AG10803 (cell line): ENCODE data around the gene ZWILCH.

Experiments used
- DNase-seq: peaks from one replicate; pipeline ENCODE4 v3.0.0; 2010; ENCODE audit warnings: low read depth
- H3K4me3 ChIP-seq: 2 replicates; pipeline ENCODE4 v1.5.1; 2011; ENCODE audit warnings: mild to moderate bottlenecking, low read length, control low read depth
- TF ChIP-seq, protein P1 (sequence below): conservative IDR thresholded peaks from 2 replicates; pipeline ENCODE4 v1.5.1; 2011; ENCODE audit warnings: mild to moderate bottlenecking, low read length, control low read depth, inconsistent platforms

The ZWILCH gene

DNA sequence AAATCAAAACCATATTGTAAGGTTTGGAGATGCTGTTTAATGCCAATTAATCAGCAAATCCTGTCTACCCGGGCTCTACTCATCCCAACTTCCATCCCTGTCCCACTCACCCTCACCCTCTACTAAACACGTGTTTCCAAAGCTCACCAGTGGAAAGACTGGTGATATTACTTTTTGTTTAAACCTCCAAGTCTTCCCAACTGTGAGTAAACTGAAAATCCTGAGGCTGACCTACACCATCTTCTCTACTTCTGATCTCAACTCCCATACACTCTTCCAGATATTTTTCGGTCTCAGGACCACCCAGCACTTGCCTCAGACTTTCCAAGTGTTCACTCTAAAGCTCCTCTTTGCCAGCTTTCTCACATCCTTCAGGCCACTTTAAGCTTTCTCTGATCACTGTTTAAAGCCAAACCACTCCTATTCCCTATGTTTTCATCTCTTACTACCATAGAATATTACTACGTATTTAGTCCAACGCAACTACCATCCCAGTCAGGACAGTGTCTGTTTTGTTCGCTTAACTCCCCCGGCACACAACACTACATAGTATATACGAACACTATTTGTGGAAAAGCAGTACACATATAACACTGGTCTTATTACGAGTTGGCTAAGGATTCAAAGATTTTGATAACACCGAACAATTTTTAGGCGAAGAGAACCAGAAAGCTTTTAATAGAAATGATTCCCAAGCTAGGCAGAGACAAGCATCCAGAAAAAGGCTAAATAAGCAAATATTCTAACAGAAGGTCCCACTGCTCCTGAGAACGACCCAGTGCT lies 1.2 kb upstream of the ZWILCH start:
- no peak for DNase-seq
- TF ChIP-seq, protein P1, sequence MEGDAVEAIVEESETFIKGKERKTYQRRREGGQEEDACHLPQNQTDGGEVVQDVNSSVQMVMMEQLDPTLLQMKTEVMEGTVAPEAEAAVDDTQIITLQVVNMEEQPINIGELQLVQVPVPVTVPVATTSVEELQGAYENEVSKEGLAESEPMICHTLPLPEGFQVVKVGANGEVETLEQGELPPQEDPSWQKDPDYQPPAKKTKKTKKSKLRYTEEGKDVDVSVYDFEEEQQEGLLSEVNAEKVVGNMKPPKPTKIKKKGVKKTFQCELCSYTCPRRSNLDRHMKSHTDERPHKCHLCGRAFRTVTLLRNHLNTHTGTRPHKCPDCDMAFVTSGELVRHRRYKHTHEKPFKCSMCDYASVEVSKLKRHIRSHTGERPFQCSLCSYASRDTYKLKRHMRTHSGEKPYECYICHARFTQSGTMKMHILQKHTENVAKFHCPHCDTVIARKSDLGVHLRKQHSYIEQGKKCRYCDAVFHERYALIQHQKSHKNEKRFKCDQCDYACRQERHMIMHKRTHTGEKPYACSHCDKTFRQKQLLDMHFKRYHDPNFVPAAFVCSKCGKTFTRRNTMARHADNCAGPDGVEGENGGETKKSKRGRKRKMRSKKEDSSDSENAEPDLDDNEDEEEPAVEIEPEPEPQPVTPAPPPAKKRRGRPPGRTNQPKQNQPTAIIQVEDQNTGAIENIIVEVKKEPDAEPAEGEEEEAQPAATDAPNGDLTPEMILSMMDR, result no peak
- H3K4me3 ChIP-seq, result peak overlapping the region; percentile 98

DNA sequence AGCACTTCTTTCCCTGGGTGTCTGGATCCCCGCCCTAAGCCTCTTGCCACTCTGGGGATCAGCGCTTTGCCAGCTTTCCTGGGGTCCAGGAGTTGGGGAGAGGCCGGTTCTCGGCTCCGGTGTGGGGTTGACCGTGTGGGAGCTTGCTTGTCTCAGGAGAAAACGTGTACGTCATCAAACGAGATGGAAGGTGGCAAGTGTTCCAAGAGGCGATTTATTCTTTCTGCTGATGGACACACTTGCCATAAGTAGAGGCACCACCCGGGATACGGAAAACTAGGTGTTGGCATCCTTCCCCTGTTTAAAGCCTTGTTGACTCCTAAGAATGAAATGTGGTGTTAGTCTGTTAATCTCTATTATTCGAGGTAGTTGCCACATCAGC lies 295 bp downstream of the ZWILCH start:
- TF ChIP-seq, protein P1, result no peak
- H3K4me3 ChIP-seq, result peak overlapping the region; percentile 98
- peak; percentile 31 for DNase-seq

DNA sequence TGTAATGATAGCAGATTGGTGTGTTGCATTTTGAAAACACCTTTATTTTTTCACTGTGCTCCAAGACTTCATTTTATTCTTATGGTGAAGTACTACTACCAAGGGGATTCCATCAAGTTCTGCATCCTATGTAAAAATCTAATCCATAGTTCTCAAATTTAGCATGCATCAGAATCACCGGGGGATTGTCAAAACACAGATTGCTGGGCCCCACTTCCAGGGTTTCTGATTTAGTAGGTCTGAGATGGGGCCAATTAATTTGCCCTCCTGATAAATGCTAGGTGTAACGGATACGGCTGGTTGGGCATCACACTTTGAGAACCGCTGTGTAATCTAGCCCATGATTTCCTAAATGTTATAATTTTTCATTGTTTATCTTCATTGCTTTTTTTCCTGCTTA lies 692 bp downstream of the ZWILCH start:
- peak overlapping the region; percentile 98 for H3K4me3 ChIP-seq
- TF ChIP-seq, protein P1, result no peak
- DNase-seq, result no peak

DNA sequence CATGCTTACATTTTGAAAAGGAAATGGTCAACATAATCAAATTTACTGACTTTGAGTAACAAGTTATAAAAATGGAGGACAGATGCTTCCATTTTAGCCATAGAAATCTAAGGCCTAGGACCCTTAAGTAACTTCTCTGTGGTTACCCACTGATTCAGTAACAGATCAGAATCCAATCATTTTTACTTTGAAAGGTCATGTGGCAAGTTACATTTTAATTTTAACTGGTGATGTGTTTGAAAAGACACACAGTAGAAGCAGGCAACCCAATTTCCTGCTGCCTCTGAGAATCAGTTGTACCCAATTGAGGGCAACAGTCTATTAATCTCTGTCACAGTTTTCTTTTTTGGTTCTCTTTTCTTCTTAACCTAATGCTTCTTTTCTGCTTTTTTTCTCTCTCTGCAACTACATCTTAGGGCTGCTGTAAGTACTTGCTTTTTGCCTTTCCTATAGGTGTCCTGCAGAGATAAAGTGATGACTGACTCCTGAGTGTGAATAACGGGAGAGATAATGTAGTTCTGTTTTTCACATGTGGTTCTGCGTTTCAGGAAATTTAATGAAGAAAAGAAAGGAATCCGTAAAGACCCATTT lies 3.3 kb downstream of the ZWILCH start:
- TF ChIP-seq, protein P1, result no peak
- no peak overlapping the region for H3K4me3 ChIP-seq
- no peak for DNase-seq

DNA sequence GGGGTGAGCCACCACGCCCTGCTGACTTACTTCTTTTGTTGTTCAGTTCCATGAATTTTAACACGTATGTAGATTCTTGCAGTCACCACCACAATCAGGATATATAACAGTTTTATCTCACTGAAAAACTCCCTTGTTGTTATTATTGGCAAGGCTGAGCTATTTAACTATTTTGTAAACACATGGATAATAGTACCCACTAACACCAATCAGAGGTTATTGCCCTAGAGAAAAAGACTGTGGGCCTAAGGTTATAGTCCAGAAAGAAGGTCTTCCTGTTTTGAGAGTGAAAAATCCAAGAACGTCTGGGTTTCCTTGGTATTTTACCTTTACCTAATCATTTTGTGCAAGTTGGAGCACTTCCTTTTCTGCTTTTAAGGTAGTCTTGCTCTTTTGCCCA lies 9.5 kb downstream of the ZWILCH start:
- DNase-seq, result no peak
- TF ChIP-seq, protein P1, result no peak

DNA sequence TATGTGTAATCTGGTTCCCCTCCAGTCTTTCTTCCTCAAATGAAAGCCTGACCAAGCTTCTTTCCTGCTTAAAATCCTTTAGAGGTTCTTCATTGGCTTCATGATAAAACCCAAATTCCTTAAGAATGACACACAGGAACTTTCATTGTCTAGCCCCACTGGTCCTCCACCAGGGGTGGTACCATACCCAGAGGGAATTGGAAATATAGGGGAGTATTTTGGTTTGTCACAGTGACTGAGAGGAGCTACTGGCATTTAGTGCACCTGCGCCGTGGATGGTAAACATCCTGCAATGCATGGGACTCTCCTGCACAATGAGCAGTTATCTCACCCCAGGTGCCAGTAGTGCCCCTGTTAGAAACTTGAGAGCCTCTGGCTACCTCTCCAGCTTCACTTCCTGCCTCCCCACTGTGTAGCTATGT lies 10.8 kb downstream of the ZWILCH start:
- TF ChIP-seq, protein P1, result no peak
- no peak overlapping the region for H3K4me3 ChIP-seq
- peak; percentile 36 for DNase-seq

More for the DNA sequence above, 9.5 kb downstream of the ZWILCH start:
- no peak overlapping the region for H3K4me3 ChIP-seq

DNA sequence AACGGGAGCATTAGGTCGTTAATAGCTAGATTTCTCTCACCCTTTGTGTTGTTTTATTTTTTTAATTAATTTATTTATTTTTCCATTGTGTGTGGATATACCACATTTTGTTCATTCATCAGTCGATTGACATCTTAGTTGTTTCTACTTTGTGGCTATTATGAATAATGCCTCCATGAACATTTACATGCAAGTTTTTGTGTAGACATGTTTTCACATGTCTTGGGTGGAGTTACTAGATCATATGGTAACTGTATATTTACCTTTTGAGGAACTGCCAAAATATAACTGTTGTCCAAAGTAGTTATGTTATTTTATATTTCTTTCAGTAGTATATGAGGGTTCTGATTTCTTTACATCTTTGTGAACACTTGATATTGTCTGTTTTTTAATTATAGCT lies 18.8 kb downstream of the ZWILCH start:
- TF ChIP-seq, protein P1, result no peak
- no peak for DNase-seq
- H3K4me3 ChIP-seq, result no peak overlapping the region
